Hematopoietic multipotent progenitor cell treated with erythropoietin and hydrocortisone succinate and interleukin-3 and kit ligand, for 6 days (in vitro differentiated cells): ENCODE data around the gene ZMYND19.
"Not testable (repeated sequence)": the region's sequence is repeated elsewhere in the genome, so short reads cannot be mapped to it uniquely, and the experiment has no call there.

Experiments
- DNase-seq: peaks from one replicate; pipeline ENCODE4 v3.0.0-alpha.2; 2015

Gene ZMYND19

GRCh38 chr9:137613738-137614523, 23.6 kb upstream of the ZMYND19 start:
- DNase-seq: no peak

GRCh38 chr9:137613259-137613658, 22.9 kb upstream of the ZMYND19 start:
- no peak for DNase-seq

- no peak for DNase-seq
Measured at GRCh38 chr9:137612741-137613142, 22.4 kb upstream of the ZMYND19 start.

- DNase-seq: peak; percentile 48
Measured at GRCh38 chr9:137611623-137612609, 21.6 kb upstream of the ZMYND19 start.

- DNase-seq: no peak
Measured at GRCh38 chr9:137610944-137611343, 20.6 kb upstream of the ZMYND19 start.

GRCh38 chr9:137607141-137607857, 17.0 kb upstream of the ZMYND19 start:
- DNase-seq: no peak

- no peak for DNase-seq
Measured at GRCh38 chr9:137606734-137607138, 16.4 kb upstream of the ZMYND19 start.

GRCh38 chr9:137606005-137606621, 15.8 kb upstream of the ZMYND19 start:
- no peak for DNase-seq

GRCh38 chr9:137605121-137606004, 15.1 kb upstream of the ZMYND19 start, which contains the start of gene ARRDC1:
TSS of gene ARRDC1 (plus strand) at chr9:137605686. CDS start at chr9:137605718, 32 bp downstream.
- DNase-seq: peak; percentile 97

- DNase-seq: no peak
Measured at GRCh38 chr9:137604345-137605086, 14.2 kb upstream of the ZMYND19 start.

- no peak for DNase-seq
Measured at GRCh38 chr9:137603879-137604278, 13.6 kb upstream of the ZMYND19 start.

- DNase-seq: peak; percentile 66
Measured at GRCh38 chr9:137602661-137603060, 12.3 kb upstream of the ZMYND19 start.

GRCh38 chr9:137598943-137599342, 8.6 kb upstream of the ZMYND19 start:
- DNase-seq: no peak

GRCh38 chr9:137596577-137596976, 6.3 kb upstream of the ZMYND19 start:
- not testable (repeated sequence) for DNase-seq

- DNase-seq: no peak
Measured at GRCh38 chr9:137593176-137593575, 2.9 kb upstream of the ZMYND19 start.

- DNase-seq: no peak
Measured at GRCh38 chr9:137592767-137593166, 2.5 kb upstream of the ZMYND19 start.

- DNase-seq: no peak
Measured at GRCh38 chr9:137590123-137590468, 216 bp downstream of the ZMYND19 start.

- peak; percentile 49 for DNase-seq
Measured at GRCh38 chr9:137589441-137590122, 730 bp downstream of the ZMYND19 start.

GRCh38 chr9:137588891-137589290, 1.4 kb downstream of the ZMYND19 start:
- no peak for DNase-seq

- DNase-seq: no peak
Measured at GRCh38 chr9:137588311-137588710, 2.0 kb downstream of the ZMYND19 start.
